ENCODE results near the gene BCAP31. TPM values are rescaled to one million over a fixed set of nuclear protein-coding genes. Genes with fewer than 3 reads are reported as not detected.
A peak's percentile ranks its signal among the peaks of the same experiment; 100 is the strongest.

Gene BCAP31
- total RNA-seq, 4 donors from 2014 or later: 45.4 to 148 (median 101) TPM

GRCh38 chrX:153659268-153659667 lies 64.9 kb downstream of the BCAP31 start:
- no peak for TF ChIP-seq CTCF (IDR thresholded peaks at IDR 0.05)
- TF ChIP-seq POLR2A (IDR thresholded peaks at IDR 0.05): no peak
- no peak for DNase-seq
- Histone ChIP-seq H3K9me3 (no peaks in the 10 kb centered on the region), H3K27me3 (no peaks in the 10 kb centered on the region), H3K27ac (no peak overlapping the region), H3K4me1 (no peaks in the 10 kb centered on the region), H3K4me3 (no peak overlapping the region), H3K36me3 (no peaks in the 10 kb centered on the region)

GRCh38 chrX:153657161-153657560 lies 67.0 kb downstream of the BCAP31 start:
- no peak overlapping the region for H3K27ac ChIP-seq
- no peak overlapping the region for H3K4me3 ChIP-seq
- peak in 1 of 3 donors; percentile 9 for DNase-seq
- H3K4me1 ChIP-seq: no peaks in the 10 kb centered on the region
- no peaks in the 10 kb centered on the region for H3K27me3 ChIP-seq
- TF ChIP-seq POLR2A (IDR thresholded peaks at IDR 0.05) (no peak), CTCF (IDR thresholded peaks at IDR 0.05) (no peak)
- no peaks in the 10 kb centered on the region for H3K9me3 ChIP-seq
- H3K36me3 ChIP-seq: no peaks in the 10 kb centered on the region

GRCh38 chrX:153653556-153653955 lies 70.6 kb downstream of the BCAP31 start:
- Histone ChIP-seq H3K9me3 (no peaks in the 10 kb centered on the region), H3K27me3 (no peaks in the 10 kb centered on the region), H3K4me1 (no peaks in the 10 kb centered on the region), H3K27ac (no peak overlapping the region), H3K4me3 (no peak overlapping the region), H3K36me3 (no peaks in the 10 kb centered on the region)
- DNase-seq: no peak
- TF ChIP-seq CTCF (IDR thresholded peaks at IDR 0.05) (no peak), POLR2A (IDR thresholded peaks at IDR 0.05) (no peak)

GRCh38 chrX:153651540-153652079 lies 72.6 kb downstream of the BCAP31 start:
- no peak overlapping the region for H3K27ac ChIP-seq

GRCh38 chrX:153650959-153651358 lies 73.2 kb downstream of the BCAP31 start:
- no peaks in the 10 kb centered on the region for H3K36me3 ChIP-seq
- H3K9me3 ChIP-seq: no peaks in the 10 kb centered on the region
- no peak overlapping the region for H3K27ac ChIP-seq
- no peak for TF ChIP-seq POLR2A (IDR thresholded peaks at IDR 0.05)
- TF ChIP-seq CTCF (IDR thresholded peaks at IDR 0.05): no peak
- peaks cover 0 to 11% (median 0%) of the 10 kb centered on the region in 4 donors for H3K4me1 ChIP-seq
- H3K27me3 ChIP-seq: no peaks in the 10 kb centered on the region
- no peak overlapping the region for H3K4me3 ChIP-seq
- DNase-seq: no peak

More at GRCh38 chrX:153651540-153652079, 72.6 kb downstream of the BCAP31 start:
- Histone ChIP-seq H3K27me3 (no peaks in the 10 kb centered on the region), H3K4me1 (peaks cover 0 to 11% (median 0%) of the 10 kb centered on the region in 4 donors), H3K9me3 (no peaks in the 10 kb centered on the region), H3K36me3 (no peaks in the 10 kb centered on the region), H3K4me3 (no peak overlapping the region)
- peak in 1 of 3 donors; percentile 43 for DNase-seq
- TF ChIP-seq CTCF (IDR thresholded peaks at IDR 0.05) (peak in 1 of 6 experiments; percentile 30), POLR2A (IDR thresholded peaks at IDR 0.05) (no peak)

Small RNA genes within 50 kb of the gene (small RNA-seq; reads per million reads assigned to genes)
- gene RN7SL687P: 0 reads per million in 2 donors

Other genes with a start within 250 kb of the BCAP31 start
- gene BGN, start 229.4 kb downstream of the BCAP31 start, total RNA-seq: 10 to 100 TPM in 3 of 4 donors, 1 to 10 TPM in 1; 2.5 to 28.9 (median 11.7) TPM
- not detected for gene ATP2B3, start 206.7 kb downstream of the BCAP31 start, total RNA-seq
- 10 to 100 TPM; 19.0 to 33.3 (median 20.6) TPM for gene CCNQ, start 125.2 kb downstream of the BCAP31 start, total RNA-seq
- gene DUSP9, start 77.2 kb downstream of the BCAP31 start, total RNA-seq: not detected
- 10 to 100 TPM in 1 of 4 donors, 1 to 10 TPM in 2, not detected in 1; 2.0 to 44.8 (median 6.1) TPM for gene PNCK, start 50.6 kb downstream of the BCAP31 start, total RNA-seq
- gene SLC6A8, start 36.5 kb downstream of the BCAP31 start, total RNA-seq: 100 to 1,000 TPM in 3 of 4 donors, 10 to 100 TPM in 1; 36.3 to 562 (median 146) TPM
- 10 to 100 TPM; 14.9 to 94.2 (median 68.0) TPM for gene ABCD1, start 469 bp upstream of the BCAP31 start, total RNA-seq
- 10 to 100 TPM in 1 of 4 donors, 1 to 10 TPM in 3; 2.7 to 25.6 (median 7.6) TPM for gene PLXNB3, start 39.9 kb upstream of the BCAP31 start, total RNA-seq
- gene SRPK3, start 56.7 kb upstream of the BCAP31 start, total RNA-seq: 1 to 10 TPM in 1 of 4 donors, not detected in 3; 1.7 TPM
- gene IDH3G, start 70.0 kb upstream of the BCAP31 start, total RNA-seq: 100 to 1,000 TPM; 108 to 153 (median 126) TPM
- gene SSR4, start 70.3 kb upstream of the BCAP31 start, total RNA-seq: 100 to 1,000 TPM in 1 of 4 donors, 10 to 100 TPM in 3; 90.0 to 113 (median 96.4) TPM
- 1 to 10 TPM; 1.2 to 8.3 (median 2.4) TPM for gene PDZD4, start 106.2 kb upstream of the BCAP31 start, total RNA-seq
- 1 to 10 TPM; 1.8 to 7.4 (median 4.6) TPM for gene L1CAM, start 161.8 kb upstream of the BCAP31 start, total RNA-seq
- 1 to 10 TPM in 2 of 4 donors, under 1 TPM in 2; 0.53 to 5.0 (median 1.1) TPM for gene AVPR2, start 180.3 kb upstream of the BCAP31 start, total RNA-seq
- gene ARHGAP4, start 201.9 kb upstream of the BCAP31 start, total RNA-seq: 100 to 1,000 TPM in 1 of 4 donors, 10 to 100 TPM in 3; 23.6 to 211 (median 57.6) TPM
- gene NAA10, start 210.7 kb upstream of the BCAP31 start, total RNA-seq: 100 to 1,000 TPM in 1 of 4 donors, 10 to 100 TPM in 3; 32.9 to 118 (median 54.1) TPM
- 10 to 100 TPM in 2 of 4 donors, 1 to 10 TPM in 2; 4.9 to 13.3 (median 9.4) TPM for gene RENBP, start 220.3 kb upstream of the BCAP31 start, total RNA-seq
- 10 to 100 TPM; 44.1 to 70.6 (median 55.6) TPM for gene HCFC1, start 247.4 kb upstream of the BCAP31 start, total RNA-seq
- gene TMEM187, start 248.4 kb upstream of the BCAP31 start, total RNA-seq: 10 to 100 TPM; 10.7 to 32.6 (median 12.8) TPM